OCI-LY3 (cell line): ENCODE data around the gene INTS6.

Experiments
- H2AFZ ChIP-seq: fragments of 200-600, 300-600 bp; shearing (Covaris generic); 2 replicates; pipeline ENCODE4 v1.6.0; 2014; ENCODE audit warnings: antibody characterized with exemption, low read depth, low read length
- H3K27ac ChIP-seq: fragments of 200-600, 300-600 bp; sonication (generic); 2 replicates; pipeline ENCODE4 v1.5.1; 2014; ENCODE audit warnings: mild to moderate bottlenecking, low read length, moderate library complexity, mixed read lengths
- H3K27me3 ChIP-seq: fragments of 200-600, 300-600 bp; sonication (generic); 2 replicates; pipeline ENCODE4 v1.6.1; 2014; ENCODE audit warnings: low read depth, low read length, mixed read lengths
- H3K36me3 ChIP-seq: fragments of 200-600, 300-600 bp; sonication (generic); replicated peaks from 2 replicates; pipeline ENCODE3; 2014; ENCODE audit warnings: low read depth, low read length, mixed read lengths
- H3K4me1 ChIP-seq: fragments of 300-600, 200-600 bp; sonication (generic); 2 replicates; pipeline ENCODE4 v1.6.1; 2014; ENCODE audit warnings: low read length, mixed read lengths
- H3K4me2 ChIP-seq: fragments of 200-600, 300-600 bp; sonication (generic); 2 replicates; pipeline ENCODE4 v1.6.1; 2014; ENCODE audit warnings: low read length, mixed read lengths
- H3K4me3 ChIP-seq: fragments of 300-600, 200-600 bp; sonication (generic); 2 replicates; pipeline ENCODE4 v1.5.1; 2014; ENCODE audit warnings: antibody characterized with exemption, mild to moderate bottlenecking, low read length, moderate library complexity
- H3K79me2 ChIP-seq: fragments of 300-600, 200-600 bp; shearing (Covaris generic); 2 replicates; pipeline ENCODE4 v1.6.1; 2014; ENCODE audit warnings: mild to moderate bottlenecking, low read length, mixed read lengths
- H3K9ac ChIP-seq: fragments of 300-600, 200-600 bp; shearing (Covaris generic); 2 replicates; pipeline ENCODE4 v1.6.0; 2014; ENCODE audit warnings: mild to moderate bottlenecking, low read length, moderate library complexity
- H3K9me3 ChIP-seq: fragments of 200-600, 300-600 bp; shearing (Covaris generic); 2 replicates; pipeline ENCODE4 v1.6.1; 2014; ENCODE audit warnings: low read length, mixed read lengths; ENCODE audit not compliant: insufficient read depth
- H4K20me1 ChIP-seq: fragments of 200-600, 300-600 bp; sonication (generic); 2 replicates; pipeline ENCODE4 v1.6.1; 2016; ENCODE audit warnings: low read length, mixed read lengths; ENCODE audit not compliant: insufficient read depth
- EZH2phosphoT487 ChIP-seq: fragments of 200-600 bp; shearing (Covaris generic); IDR thresholded peaks from 2 replicates; pipeline ENCODE4 v1.6.1; 2018; ENCODE audit warnings: antibody characterized with exemption, mixed run types, low read depth
- TF ChIP-seq, protein P1 (sequence below): fragments of 200-600, 300-600 bp; sonication (generic); IDR thresholded peaks from 2 replicates; pipeline ENCODE4 v1.5.1; 2014; ENCODE audit warnings: antibody characterized with exemption, low read length, low read depth

INTS6 gene

DNA sequence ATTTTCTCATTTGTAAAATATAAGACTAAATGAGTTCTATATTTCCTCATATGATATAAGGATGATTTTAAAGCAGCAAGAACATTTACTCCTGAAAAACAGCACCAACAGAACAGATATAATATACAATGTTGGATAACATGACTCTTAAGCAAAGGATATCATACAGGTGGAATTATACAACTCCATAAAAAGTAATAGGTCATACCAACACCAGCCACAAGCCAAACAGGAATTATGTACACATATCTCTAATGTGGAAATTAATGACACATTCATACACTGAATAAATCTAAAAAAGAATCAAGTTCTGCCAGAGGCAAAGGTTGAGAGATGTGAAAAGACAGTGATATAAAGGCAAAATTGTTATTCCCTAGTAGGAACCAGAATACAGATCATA, 25.9 kb downstream of the INTS6 start:
- Histone ChIP-seq H3K27me3 (no peaks in the 10 kb centered on the region), H3K79me2 (peaks cover 84% of the 10 kb centered on the region), H3K9me3 (no peaks in the 10 kb centered on the region), H3K4me2 (no peak overlapping the region), H3K4me3 (no peak overlapping the region), H3K4me1 (peaks cover 26% of the 10 kb centered on the region), H3K27ac (no peak overlapping the region), H3K36me3 (peaks cover 55% of the 10 kb centered on the region), H3K9ac (no peak overlapping the region), H4K20me1 (peaks cover 61% of the 10 kb centered on the region), H2AFZ (no peak overlapping the region)
- TF ChIP-seq EZH2phosphoT487, result no peak
- TF ChIP-seq, protein P1, sequence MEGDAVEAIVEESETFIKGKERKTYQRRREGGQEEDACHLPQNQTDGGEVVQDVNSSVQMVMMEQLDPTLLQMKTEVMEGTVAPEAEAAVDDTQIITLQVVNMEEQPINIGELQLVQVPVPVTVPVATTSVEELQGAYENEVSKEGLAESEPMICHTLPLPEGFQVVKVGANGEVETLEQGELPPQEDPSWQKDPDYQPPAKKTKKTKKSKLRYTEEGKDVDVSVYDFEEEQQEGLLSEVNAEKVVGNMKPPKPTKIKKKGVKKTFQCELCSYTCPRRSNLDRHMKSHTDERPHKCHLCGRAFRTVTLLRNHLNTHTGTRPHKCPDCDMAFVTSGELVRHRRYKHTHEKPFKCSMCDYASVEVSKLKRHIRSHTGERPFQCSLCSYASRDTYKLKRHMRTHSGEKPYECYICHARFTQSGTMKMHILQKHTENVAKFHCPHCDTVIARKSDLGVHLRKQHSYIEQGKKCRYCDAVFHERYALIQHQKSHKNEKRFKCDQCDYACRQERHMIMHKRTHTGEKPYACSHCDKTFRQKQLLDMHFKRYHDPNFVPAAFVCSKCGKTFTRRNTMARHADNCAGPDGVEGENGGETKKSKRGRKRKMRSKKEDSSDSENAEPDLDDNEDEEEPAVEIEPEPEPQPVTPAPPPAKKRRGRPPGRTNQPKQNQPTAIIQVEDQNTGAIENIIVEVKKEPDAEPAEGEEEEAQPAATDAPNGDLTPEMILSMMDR, result no peak

DNA sequence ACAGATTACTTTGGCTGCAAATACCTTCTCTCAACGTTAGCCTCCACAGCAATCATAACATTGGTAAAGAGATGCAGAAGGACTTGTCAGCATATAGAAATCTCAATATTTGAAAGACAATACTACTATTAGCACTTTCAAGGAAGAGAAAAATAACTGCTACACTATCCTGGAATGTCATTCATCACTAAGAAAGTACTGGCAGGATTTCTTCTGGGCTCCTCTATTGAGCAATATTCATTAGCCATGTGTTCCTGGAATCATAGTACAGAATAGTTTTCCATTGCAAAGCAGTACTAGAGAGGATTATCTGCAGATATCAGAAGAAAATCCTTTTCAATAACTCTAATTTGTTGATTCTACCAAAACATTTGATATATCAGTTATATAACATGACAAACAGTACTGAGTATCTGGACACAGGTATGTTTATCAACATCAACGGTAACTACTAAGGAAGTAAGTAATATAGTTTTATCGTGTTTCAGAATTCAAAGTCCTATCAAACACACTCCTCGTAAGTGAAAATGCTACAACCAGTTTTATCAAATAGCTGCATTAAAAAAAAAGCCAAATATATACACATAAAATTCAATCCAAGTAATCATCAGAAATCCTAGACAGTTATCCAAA, 27.3 kb downstream of the INTS6 start:
- Histone ChIP-seq H3K9ac (no peak overlapping the region), H2AFZ (no peak overlapping the region), H3K9me3 (no peaks in the 10 kb centered on the region), H3K27me3 (no peaks in the 10 kb centered on the region), H3K4me3 (no peak overlapping the region), H3K36me3 (peaks cover 56% of the 10 kb centered on the region), H3K79me2 (peaks cover 91% of the 10 kb centered on the region), H3K27ac (no peak overlapping the region), H4K20me1 (peaks cover 69% of the 10 kb centered on the region), H3K4me2 (no peak overlapping the region), H3K4me1 (peaks cover 28% of the 10 kb centered on the region)
- TF ChIP-seq, protein P1, result no peak
- no peak for TF ChIP-seq EZH2phosphoT487

DNA sequence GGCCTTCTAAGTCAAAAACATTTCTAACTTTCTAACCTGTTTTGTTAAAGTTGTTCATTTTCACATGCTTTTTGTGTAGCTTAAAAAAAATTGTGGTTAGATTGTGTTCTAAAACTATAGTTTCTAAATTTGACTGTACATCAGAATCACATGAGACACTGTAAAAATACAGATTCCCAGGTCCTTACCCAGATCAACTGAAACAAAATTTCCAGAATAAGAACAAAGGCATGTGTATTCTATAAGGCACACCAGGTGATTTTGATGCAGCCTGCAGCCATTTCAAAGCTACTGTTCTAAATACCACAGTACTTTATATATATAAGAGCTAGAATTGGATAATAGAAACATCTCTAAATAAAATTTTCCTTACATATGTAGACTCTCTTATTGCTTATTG, 29.1 kb downstream of the INTS6 start:
- Histone ChIP-seq H2AFZ (no peak overlapping the region), H3K9ac (no peak overlapping the region), H3K27me3 (no peaks in the 10 kb centered on the region), H3K9me3 (no peaks in the 10 kb centered on the region), H3K27ac (no peak overlapping the region), H4K20me1 (peaks cover 82% of the 10 kb centered on the region), H3K4me3 (no peak overlapping the region), H3K4me2 (no peak overlapping the region), H3K4me1 (peaks cover 36% of the 10 kb centered on the region), H3K36me3 (peaks cover 58% of the 10 kb centered on the region), H3K79me2 (peaks cover 94% of the 10 kb centered on the region)
- TF ChIP-seq, protein P1, result no peak
- TF ChIP-seq EZH2phosphoT487, result no peak

GRCh38 chr13:51422484-51422883, 30.4 kb downstream of the INTS6 start:
- peaks cover 97% of the 10 kb centered on the region for H3K79me2 ChIP-seq
- no peak overlapping the region for H3K9ac ChIP-seq
- no peaks in the 10 kb centered on the region for H3K9me3 ChIP-seq
- H3K4me3 ChIP-seq, result no peak overlapping the region
- H3K4me2 ChIP-seq, result no peak overlapping the region
- no peak overlapping the region for H3K27ac ChIP-seq
- peaks cover 64% of the 10 kb centered on the region for H3K36me3 ChIP-seq
- H3K4me1 ChIP-seq, result peaks cover 39% of the 10 kb centered on the region
- H4K20me1 ChIP-seq, result peaks cover 86% of the 10 kb centered on the region
- H2AFZ ChIP-seq, result no peak overlapping the region
- TF ChIP-seq, protein P1, result no peak
- TF ChIP-seq EZH2phosphoT487, result no peak
- no peaks in the 10 kb centered on the region for H3K27me3 ChIP-seq
